NB4 (cell line): ENCODE results near the gene THSD7A.

Experiments
- DNase-seq: peaks from one replicate; pipeline ENCODE4 v3.0.0; 2010; ENCODE audit warnings: low read depth
- H3K4me3 ChIP-seq: one replicate; pipeline ENCODE4 v1.5.1; 2011; ENCODE audit warnings: mild to moderate bottlenecking, low read depth, low read length, moderate library complexity
- MAX ChIP-seq: IDR thresholded peaks from 2 replicates; pipeline ENCODE4 v1.6.1; 2011; ENCODE audit warnings: low read depth, low read length
- MYC ChIP-seq: IDR thresholded peaks from 2 replicates; pipeline ENCODE4 v1.6.1; 2011; ENCODE audit warnings: low read depth, low read length
- POLR2A ChIP-seq: IDR thresholded peaks from 2 replicates; pipeline ENCODE4 v1.6.1; 2011; ENCODE audit warnings: mild to moderate bottlenecking; ENCODE audit not compliant: insufficient read length; ENCODE audit errors: extremely low read depth
- TF ChIP-seq, protein P1 (sequence below): IDR thresholded peaks from one replicate; pipeline ENCODE4 v1.5.1; 2012; ENCODE audit warnings: low read depth, low read length

THSD7A gene

GRCh38 chr7:11570205-11570604 is 261.8 kb downstream of the THSD7A start:
- H3K4me3 ChIP-seq, result no peak overlapping the region
- TF ChIP-seq, protein P1, sequence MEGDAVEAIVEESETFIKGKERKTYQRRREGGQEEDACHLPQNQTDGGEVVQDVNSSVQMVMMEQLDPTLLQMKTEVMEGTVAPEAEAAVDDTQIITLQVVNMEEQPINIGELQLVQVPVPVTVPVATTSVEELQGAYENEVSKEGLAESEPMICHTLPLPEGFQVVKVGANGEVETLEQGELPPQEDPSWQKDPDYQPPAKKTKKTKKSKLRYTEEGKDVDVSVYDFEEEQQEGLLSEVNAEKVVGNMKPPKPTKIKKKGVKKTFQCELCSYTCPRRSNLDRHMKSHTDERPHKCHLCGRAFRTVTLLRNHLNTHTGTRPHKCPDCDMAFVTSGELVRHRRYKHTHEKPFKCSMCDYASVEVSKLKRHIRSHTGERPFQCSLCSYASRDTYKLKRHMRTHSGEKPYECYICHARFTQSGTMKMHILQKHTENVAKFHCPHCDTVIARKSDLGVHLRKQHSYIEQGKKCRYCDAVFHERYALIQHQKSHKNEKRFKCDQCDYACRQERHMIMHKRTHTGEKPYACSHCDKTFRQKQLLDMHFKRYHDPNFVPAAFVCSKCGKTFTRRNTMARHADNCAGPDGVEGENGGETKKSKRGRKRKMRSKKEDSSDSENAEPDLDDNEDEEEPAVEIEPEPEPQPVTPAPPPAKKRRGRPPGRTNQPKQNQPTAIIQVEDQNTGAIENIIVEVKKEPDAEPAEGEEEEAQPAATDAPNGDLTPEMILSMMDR, result no peak
- TF ChIP-seq MAX (no peak), POLR2A (no peak), MYC (no peak)
- DNase-seq, result no peak

- DNase-seq, result no peak
- no peak overlapping the region for H3K4me3 ChIP-seq
- TF ChIP-seq MYC (no peak), MAX (no peak), POLR2A (no peak)
- TF ChIP-seq, protein P1, result no peak
Measured at GRCh38 chr7:11567571-11567970, 264.4 kb downstream of the THSD7A start.

DNA sequence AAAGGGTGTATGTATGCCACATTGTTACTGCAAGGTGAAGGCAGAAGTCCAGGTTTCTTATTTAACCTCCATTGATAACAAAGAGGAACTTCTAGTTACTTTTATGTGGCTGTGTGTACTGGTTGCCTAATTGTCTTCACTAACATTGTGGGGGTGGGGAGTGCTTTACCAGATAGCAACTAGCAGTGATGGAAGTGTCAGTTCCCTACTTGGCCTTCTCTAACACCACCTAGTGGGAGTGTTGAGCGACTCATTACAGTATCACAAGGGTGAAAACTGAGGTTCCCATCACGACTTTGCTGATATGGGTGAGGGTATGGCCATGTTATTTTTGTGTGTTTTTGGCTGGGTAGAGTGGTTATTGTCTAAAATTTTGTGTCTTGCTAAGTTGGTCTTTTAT is 274.4 kb downstream of the THSD7A start:
- H3K4me3 ChIP-seq, result no peak overlapping the region
- TF ChIP-seq MAX (0 out of 2 replicates have a peak, but pooled peaks have one; percentile 13), MYC (no peak), POLR2A (no peak)
- TF ChIP-seq, protein P1, result peak; percentile 80
- DNase-seq, result peak; percentile 95

DNA sequence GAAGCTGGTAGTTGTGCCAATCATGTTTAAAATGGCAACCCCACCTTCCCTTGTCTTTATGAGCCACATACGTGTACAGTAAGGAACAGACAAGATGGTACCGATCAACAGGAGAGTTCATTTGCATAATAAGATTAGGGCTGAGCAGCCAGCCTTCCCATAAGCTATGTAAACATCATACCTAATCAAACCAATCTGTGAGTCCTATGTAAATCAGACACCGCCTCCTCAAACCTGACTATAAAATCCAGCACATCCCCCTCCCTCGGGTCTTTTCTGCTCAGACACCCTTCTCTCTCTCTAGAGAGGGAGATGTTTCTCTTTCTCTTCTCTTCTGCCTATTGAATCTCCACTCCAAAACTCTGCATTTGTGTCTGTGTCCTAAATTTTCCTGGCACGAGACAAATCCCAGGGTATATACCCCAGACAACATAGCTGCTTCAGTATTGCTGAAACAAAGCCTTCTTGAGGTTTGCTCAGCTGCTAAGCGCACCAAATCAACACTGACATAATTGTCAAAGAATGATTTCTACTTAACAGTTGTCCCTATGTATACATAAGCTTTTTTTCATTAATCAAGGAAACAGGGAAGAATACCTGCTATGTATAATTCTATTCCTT is 279.2 kb downstream of the THSD7A start:
- no peak for DNase-seq
- TF ChIP-seq, protein P1, result no peak
- TF ChIP-seq MAX (no peak), POLR2A (no peak), MYC (no peak)
- no peak overlapping the region for H3K4me3 ChIP-seq

GRCh38 chr7:11551470-11551869 is 280.5 kb downstream of the THSD7A start:
- DNase-seq, result no peak
- no peak overlapping the region for H3K4me3 ChIP-seq
- TF ChIP-seq MAX (no peak), MYC (no peak), POLR2A (no peak)
- TF ChIP-seq, protein P1, result no peak

GRCh38 chr7:11548532-11548931 is 283.5 kb downstream of the THSD7A start:
- DNase-seq, result no peak
- no peak overlapping the region for H3K4me3 ChIP-seq
- TF ChIP-seq, protein P1, result no peak
- TF ChIP-seq MAX (no peak), POLR2A (no peak), MYC (no peak)
